CD4-positive, alpha-beta T cell treated with Interferon alpha-2 for 1 hour (primary cell): Measurements from ENCODE around the gene ETHE1.

ENCODE experiments used
- DNase-seq, 2 donors: peaks; one replicate each; pipeline ENCODE4 v3.0.0-alpha.2; 2020 to 2022

The ETHE1 gene

GRCh38 chr19:43462785-43463380 is 64.1 kb downstream of the ETHE1 start:
- no peak for DNase-seq

GRCh38 chr19:43462383-43462782 is 64.6 kb downstream of the ETHE1 start:
- DNase-seq, result no peak

DNA sequence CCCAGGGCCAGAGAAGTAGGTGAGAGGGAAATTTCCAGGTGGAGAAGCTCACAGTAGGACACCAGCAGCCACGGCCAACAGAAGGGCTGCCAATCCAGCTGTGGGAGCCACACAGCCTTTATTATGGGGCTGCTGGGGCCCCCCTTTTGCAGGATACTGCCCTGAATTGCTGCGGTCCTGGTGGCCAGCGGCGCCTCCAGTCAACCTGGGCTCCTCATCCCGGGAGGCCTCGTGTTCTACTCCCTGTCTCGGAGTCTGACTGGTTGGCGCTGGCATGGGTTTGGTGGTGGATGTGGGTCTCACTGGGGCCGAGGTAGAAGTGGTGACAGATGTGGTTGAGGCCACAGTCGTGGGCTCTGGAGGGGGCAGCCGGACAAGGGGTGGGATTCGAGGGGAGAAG is 65.7 kb downstream of the ETHE1 start:
- DNase-seq, result no peak

DNA sequence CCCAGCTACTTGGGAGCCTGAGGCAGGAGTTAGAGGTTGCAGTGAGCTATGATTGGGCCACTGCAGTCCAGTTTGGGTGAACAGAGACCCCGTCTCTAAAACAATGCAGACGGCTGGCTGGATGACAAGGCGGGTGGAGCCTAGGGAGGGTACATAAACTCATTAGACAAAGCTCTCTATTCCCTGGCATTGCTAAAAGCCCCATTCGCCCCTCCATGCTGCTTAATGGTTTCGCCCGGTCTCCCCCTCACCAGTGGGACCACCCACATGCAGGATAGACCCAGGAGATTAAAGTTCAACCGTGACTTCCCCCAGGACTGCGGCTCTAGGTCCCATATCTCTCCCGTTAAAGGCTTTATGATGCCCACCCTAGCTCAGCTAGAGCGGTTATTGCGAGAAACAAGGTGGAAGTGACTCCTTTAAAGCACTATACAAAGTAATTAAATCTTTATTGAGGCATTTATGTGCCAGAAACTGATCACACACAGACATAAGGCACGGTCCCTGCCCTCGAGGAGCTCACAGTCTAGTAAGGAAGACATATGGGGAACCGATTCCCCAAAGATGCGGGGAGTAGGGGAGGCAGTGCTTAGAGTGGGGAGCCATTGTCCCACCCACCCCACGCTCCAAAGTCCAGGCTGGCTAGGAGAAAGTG is 66.5 kb downstream of the ETHE1 start:
- DNase-seq, result no peak

DNA sequence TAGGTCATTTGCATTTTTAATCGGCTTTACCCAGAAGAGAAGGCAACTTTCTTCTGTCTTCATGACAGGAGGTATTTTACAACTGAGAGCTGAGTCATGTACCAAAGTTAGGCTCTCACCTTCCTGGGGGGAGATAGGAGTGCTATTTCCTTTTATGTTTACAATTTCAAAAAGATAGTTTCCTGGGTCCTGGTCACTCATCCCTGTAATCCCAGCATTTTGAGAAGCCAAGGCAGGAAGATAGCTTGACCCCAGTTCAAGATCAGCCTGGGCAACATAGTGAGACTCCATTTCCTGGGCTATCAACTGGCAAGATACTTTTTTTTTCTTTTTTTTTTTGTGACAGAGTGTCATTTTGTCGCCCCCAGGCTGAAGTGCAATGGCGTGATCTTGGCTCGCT is 69.2 kb downstream of the ETHE1 start:
- no peak for DNase-seq
